Liver (tissue), 9 donors: Measurements from ENCODE around the gene PDZD2. TPM values are rescaled to one million over a fixed set of nuclear protein-coding genes. Genes with fewer than 3 reads are reported as not detected.

ENCODE experiments used
- DNase-seq: peaks from one replicate; pipeline ENCODE4 v3.0.0-alpha.2; 2017; ENCODE audit warnings: low spot score
- H3K27ac ChIP-seq, 2 donors: one replicate each; pipeline ENCODE4 v1.7.0; 2013; ENCODE audit warnings: inconsistent platforms in 2 of 2, low read length in 2 of 2, control low read depth in 1 of 2, low read depth in 1 of 2, mild to moderate bottlenecking in 1 of 2
- H3K27me3 ChIP-seq, 4 donors: one replicate each; pipeline versions ENCODE4 v1.6.1 to v1.7.0; 2013; ENCODE audit warnings: low read length in 3 of 4, inconsistent platforms in 1 of 4, mild to moderate bottlenecking in 1 of 4, moderate library complexity in 1 of 4; ENCODE audit not compliant: control insufficient read depth in 4 of 4, insufficient read depth in 4 of 4
- H3K36me3 ChIP-seq, 4 donors: one replicate each; pipeline versions ENCODE4 v1.6.1 to v1.7.0; 2013; ENCODE audit warnings: low read length in 3 of 4, mild to moderate bottlenecking in 3 of 4, low read depth in 1 of 4, moderate library complexity in 1 of 4; ENCODE audit not compliant: control insufficient read depth in 4 of 4, insufficient read depth in 3 of 4
- H3K4me1 ChIP-seq, 4 donors: one replicate each; pipeline versions ENCODE4 v1.6.1 to v1.7.0; 2013; ENCODE audit warnings: low read length in 3 of 4, mild to moderate bottlenecking in 3 of 4, moderate library complexity in 1 of 4; ENCODE audit not compliant: control insufficient read depth in 4 of 4, insufficient read depth in 4 of 4
- H3K4me3 ChIP-seq, 3 donors: one replicate each; pipeline versions ENCODE4 v1.6.1 to v1.7.0; 2013; ENCODE audit warnings: low read length in 3 of 3, control low read depth in 1 of 3, low read depth in 1 of 3, mild to moderate bottlenecking in 1 of 3
- H3K9ac ChIP-seq, 2 donors: one replicate each; pipeline ENCODE4 v1.7.0; 2013; ENCODE audit warnings: low read length in 2 of 2, mild to moderate bottlenecking in 2 of 2, moderate library complexity in 2 of 2, control low read depth in 1 of 2, low read depth in 1 of 2
- H3K9me3 ChIP-seq, 4 donors: one replicate each; pipeline versions ENCODE4 v1.6.1 to v1.7.0; 2013; ENCODE audit warnings: low read length in 3 of 4; ENCODE audit not compliant: control insufficient read depth in 4 of 4
- EGR1 ChIP-seq, 2 donors: IDR thresholded peaks; 2 replicates each; pipeline ENCODE4 v1.6.1; 2016 to 2018; ENCODE audit warnings: antibody characterized with exemption in 2 of 2, low read depth in 2 of 2
- FOXA1 ChIP-seq: IDR thresholded peaks from 2 replicates; pipeline ENCODE4 v1.6.1; 2016; ENCODE audit warnings: antibody characterized with exemption
- FOXA2 ChIP-seq: IDR thresholded peaks from 2 replicates; pipeline ENCODE4 v1.6.1; 2016; ENCODE audit warnings: antibody characterized with exemption
- GABPA ChIP-seq, 2 donors: IDR thresholded peaks in 1 of 2; conservative IDR thresholded peaks in 1 of 2; 2 replicates each; pipeline ENCODE4 v1.6.1; 2016; ENCODE audit warnings: antibody characterized with exemption in 2 of 2, mild to moderate bottlenecking in 1 of 2, moderate library complexity in 1 of 2
- HNF4G ChIP-seq: IDR thresholded peaks from 2 replicates; pipeline ENCODE4 v1.6.1; 2016; ENCODE audit warnings: antibody characterized with exemption
- JUND ChIP-seq, 2 donors: IDR thresholded peaks; 2 replicates each; pipeline ENCODE4 v1.6.1; 2016; ENCODE audit warnings: antibody characterized with exemption in 2 of 2
- NR2F2 ChIP-seq: IDR thresholded peaks from 2 replicates; pipeline ENCODE4 v1.6.1; 2016; ENCODE audit warnings: antibody characterized with exemption
- RAD21 ChIP-seq, 2 donors: IDR thresholded peaks; 2 replicates each; pipeline ENCODE4 v1.6.1; 2016; ENCODE audit warnings: antibody characterized with exemption in 2 of 2, mild to moderate bottlenecking in 2 of 2
- RXRA ChIP-seq, 2 donors: IDR thresholded peaks; 2 replicates each; pipeline ENCODE4 v1.6.1; 2017 to 2018; ENCODE audit warnings: antibody characterized with exemption in 2 of 2, mild to moderate bottlenecking in 1 of 2
- SP1 ChIP-seq: IDR thresholded peaks from 2 replicates; pipeline ENCODE4 v1.6.1; 2018; ENCODE audit warnings: antibody characterized with exemption, mild to moderate bottlenecking
- YY1 ChIP-seq: IDR thresholded peaks from 2 replicates; pipeline ENCODE4 v1.6.1; 2016; ENCODE audit warnings: antibody characterized with exemption, mild to moderate bottlenecking
- WGBS: extraction: QIAGEN DNeasy Blood & Tissue Kit; methylation state at CpG from one replicate; pipeline ENCODE4 v1.1.7; 2013; 5-methylcytosine and 5-hydroxymethylcytosine counted together
- polyA plus RNA-seq, 2 donors: library from polyadenylated mRNA; stranded (reverse) in 1 of 2; unstranded in 1 of 2; fragments of 200-250 nt in 1 of 2; fragments of >200 nt in 1 of 2; fragmentation: Nextera tagmentation in 1 of 2; extraction: Ambion mirVana in 1 of 2; gene quantifications; one replicate each; pipeline versions ENCODE4 v1.2.1 to v1.2.3, GENCODE V29; 2013 to 2015
- total RNA-seq, 2 donors: library from RNA; depleted of rRNA; stranded (reverse); fragments of >200 nt; gene quantifications; one replicate each; pipeline ENCODE4 v1.2.3, GENCODE V29; 2014
- TF ChIP-seq, protein P1 (sequence below): fragments of 150-350 bp; IDR thresholded peaks from 2 replicates; pipeline ENCODE4 v1.5.1; 2017; ENCODE audit warnings: improper control_type of control experiment, low read depth, low read length; ENCODE audit not compliant: missing input control
- TF ChIP-seq, protein P2 (sequence below): IDR thresholded peaks from 2 replicates; pipeline ENCODE4 v1.6.1; 2016; ENCODE audit warnings: antibody characterized with exemption
- TF ChIP-seq, protein P3 (sequence below): IDR thresholded peaks from 2 replicates; pipeline ENCODE4 v1.6.1; 2016; ENCODE audit warnings: antibody characterized with exemption
- donor health status: healthy.
- donor health status: healthy.
- donor health status: healthy.
- donor health status: healthy.
- donor health status: healthy.

Gene PDZD2
- total and polyA plus RNA-seq, 4 donors = 0.27 to 1.1 (median 0.54) TPM

DNA sequence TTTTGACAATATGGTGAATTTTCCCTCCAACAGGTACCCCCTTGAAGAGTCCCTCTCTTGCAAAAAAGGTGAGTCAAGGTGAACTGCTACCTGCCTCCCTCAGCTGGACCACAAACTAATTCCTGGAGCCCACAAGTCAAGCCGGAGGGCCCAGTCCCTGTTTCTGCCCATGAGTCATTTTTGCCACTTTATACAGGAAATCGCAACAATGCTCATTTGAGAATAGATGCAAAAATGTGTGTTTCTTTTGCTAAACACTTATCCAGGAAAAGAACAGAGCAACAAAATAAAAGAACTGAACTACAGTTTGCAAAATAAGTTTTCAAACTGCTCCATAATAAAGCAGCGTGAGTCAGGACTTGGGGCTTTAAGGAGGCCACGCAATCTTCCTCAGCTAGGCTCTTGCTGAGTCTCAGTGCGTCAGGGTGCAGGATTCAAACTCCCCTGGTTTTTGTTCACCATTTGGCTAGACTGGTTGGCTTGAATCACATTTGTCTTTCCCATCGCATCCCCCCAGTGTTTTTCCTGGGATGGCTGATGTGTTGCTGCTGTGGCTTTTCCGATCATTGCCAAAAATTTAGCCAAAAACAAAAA, 432.5 kb downstream of the PDZD2 start (continued):
- TF ChIP-seq, protein P1, sequence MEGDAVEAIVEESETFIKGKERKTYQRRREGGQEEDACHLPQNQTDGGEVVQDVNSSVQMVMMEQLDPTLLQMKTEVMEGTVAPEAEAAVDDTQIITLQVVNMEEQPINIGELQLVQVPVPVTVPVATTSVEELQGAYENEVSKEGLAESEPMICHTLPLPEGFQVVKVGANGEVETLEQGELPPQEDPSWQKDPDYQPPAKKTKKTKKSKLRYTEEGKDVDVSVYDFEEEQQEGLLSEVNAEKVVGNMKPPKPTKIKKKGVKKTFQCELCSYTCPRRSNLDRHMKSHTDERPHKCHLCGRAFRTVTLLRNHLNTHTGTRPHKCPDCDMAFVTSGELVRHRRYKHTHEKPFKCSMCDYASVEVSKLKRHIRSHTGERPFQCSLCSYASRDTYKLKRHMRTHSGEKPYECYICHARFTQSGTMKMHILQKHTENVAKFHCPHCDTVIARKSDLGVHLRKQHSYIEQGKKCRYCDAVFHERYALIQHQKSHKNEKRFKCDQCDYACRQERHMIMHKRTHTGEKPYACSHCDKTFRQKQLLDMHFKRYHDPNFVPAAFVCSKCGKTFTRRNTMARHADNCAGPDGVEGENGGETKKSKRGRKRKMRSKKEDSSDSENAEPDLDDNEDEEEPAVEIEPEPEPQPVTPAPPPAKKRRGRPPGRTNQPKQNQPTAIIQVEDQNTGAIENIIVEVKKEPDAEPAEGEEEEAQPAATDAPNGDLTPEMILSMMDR = no peak

DNA sequence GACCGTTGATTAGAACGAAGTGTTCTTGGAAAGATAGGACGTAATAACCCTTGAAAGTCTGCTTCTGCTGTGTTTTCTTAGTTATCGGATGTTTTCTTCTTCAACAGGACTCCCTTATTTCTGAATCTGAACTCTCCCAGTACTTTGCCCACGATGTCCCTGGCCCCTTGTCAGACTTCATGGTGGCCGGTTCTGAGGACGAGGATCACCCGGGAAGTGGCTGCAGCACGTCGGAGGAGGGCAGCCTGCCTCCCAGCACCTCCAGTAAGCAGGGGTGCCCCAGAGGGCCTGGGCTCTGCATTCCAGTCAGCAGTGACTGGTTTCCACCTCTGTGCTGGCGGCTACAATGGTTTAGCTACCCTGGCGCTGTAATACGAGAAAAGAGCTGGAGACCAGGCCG, 433.1 kb downstream of the PDZD2 start:
- Histone ChIP-seq H3K4me1 (no peaks in the 10 kb centered on the region), H3K9ac (no peak overlapping the region), H3K9me3 (no peaks in the 10 kb centered on the region), H3K27me3 (no peaks in the 10 kb centered on the region), H3K36me3 (no peaks in the 10 kb centered on the region), H3K27ac (no peak overlapping the region), H3K4me3 (no peak overlapping the region)
- TF ChIP-seq FOXA1 (no peak), YY1 (no peak), JUND (IDR thresholded peaks at IDR 0.05) (no peak), FOXA2 (no peak), RXRA (IDR thresholded peaks at IDR 0.05) (no peak), SP1 (no peak), NR2F2 (no peak), GABPA (IDR thresholded peaks at IDR 0.05 in 1 of 2, conservative IDR thresholded peaks at IDR 0.05 in 1 of 2) (no peak), RAD21 (IDR thresholded peaks at IDR 0.05) (no peak)
- TF ChIP-seq, protein P2, sequence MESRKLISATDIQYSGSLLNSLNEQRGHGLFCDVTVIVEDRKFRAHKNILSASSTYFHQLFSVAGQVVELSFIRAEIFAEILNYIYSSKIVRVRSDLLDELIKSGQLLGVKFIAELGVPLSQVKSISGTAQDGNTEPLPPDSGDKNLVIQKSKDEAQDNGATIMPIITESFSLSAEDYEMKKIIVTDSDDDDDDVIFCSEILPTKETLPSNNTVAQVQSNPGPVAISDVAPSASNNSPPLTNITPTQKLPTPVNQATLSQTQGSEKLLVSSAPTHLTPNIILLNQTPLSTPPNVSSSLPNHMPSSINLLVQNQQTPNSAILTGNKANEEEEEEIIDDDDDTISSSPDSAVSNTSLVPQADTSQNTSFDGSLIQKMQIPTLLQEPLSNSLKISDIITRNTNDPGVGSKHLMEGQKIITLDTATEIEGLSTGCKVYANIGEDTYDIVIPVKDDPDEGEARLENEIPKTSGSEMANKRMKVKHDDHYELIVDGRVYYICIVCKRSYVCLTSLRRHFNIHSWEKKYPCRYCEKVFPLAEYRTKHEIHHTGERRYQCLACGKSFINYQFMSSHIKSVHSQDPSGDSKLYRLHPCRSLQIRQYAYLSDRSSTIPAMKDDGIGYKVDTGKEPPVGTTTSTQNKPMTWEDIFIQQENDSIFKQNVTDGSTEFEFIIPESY = no peak
- TF ChIP-seq, protein P3, sequence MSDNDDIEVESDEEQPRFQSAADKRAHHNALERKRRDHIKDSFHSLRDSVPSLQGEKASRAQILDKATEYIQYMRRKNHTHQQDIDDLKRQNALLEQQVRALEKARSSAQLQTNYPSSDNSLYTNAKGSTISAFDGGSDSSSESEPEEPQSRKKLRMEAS = no peak
- TF ChIP-seq, protein P1 = no peak
- 96% methylated on average over 14 of the region's 14 CpGs for WGBS
- no peak for DNase-seq

DNA sequence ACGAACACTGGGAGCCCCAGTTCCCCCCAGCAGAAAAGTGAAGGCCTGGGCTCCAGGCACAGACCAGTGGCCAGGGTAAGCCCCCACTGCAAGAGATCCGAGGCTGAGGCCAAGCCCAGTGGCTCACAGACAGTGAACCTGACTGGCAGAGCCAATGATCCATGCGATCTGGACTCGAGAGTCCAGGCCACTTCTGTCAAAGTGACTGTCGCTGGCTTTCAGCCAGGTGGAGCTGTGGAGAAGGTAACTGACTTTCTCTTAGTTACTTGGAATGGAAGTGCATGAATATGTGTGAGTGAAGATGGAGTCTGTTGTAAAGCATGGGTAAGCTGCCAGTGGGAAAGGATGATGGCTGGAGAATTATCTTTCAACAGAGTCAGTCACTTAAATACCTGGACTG, 435.5 kb downstream of the PDZD2 start:
- no peaks in the 10 kb centered on the region for H3K9me3 ChIP-seq
- no peak for DNase-seq

More for the DNA sequence above, 435.5 kb downstream of the PDZD2 start:
- no peaks in the 10 kb centered on the region for H3K27me3 ChIP-seq
- H3K9ac ChIP-seq = no peak overlapping the region
- H3K4me3 ChIP-seq = no peak overlapping the region
- H3K27ac ChIP-seq = no peak overlapping the region
- no peaks in the 10 kb centered on the region for H3K4me1 ChIP-seq
- TF ChIP-seq, protein P1 = no peak
- TF ChIP-seq JUND (IDR thresholded peaks at IDR 0.05) (no peak), SP1 (no peak), GABPA (IDR thresholded peaks at IDR 0.05 in 1 of 2, conservative IDR thresholded peaks at IDR 0.05 in 1 of 2) (no peak), EGR1 (IDR thresholded peaks at IDR 0.05; ENCODE audit: low read depth in 2 of 2) (no peak), FOXA1 (no peak), HNF4G (no peak), YY1 (no peak)
- TF ChIP-seq, protein P3 = no peak
- no peaks in the 10 kb centered on the region for H3K36me3 ChIP-seq
- 77% methylated on average over 5 of the region's 5 CpGs for WGBS
